NOMO-1 treated with DMSO at 0.1 percent for 48 hours (cell line): Measurements from ENCODE around the gene KRTAP19-6.
"Not testable (repeated sequence)": the region's sequence is repeated elsewhere in the genome, so short reads cannot be mapped to it uniquely, and the experiment has no call there.

Experiments used
- DNase-seq: peaks from one replicate; lab custom pipeline; 2025; ENCODE audit not compliant: unreplicated experiment; lab: John Stamatoyannopoulos, UW

Gene KRTAP19-6, protein sequence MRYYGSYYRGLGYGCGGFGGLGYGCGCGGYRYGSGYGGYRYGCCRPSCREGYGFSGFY

DNA sequence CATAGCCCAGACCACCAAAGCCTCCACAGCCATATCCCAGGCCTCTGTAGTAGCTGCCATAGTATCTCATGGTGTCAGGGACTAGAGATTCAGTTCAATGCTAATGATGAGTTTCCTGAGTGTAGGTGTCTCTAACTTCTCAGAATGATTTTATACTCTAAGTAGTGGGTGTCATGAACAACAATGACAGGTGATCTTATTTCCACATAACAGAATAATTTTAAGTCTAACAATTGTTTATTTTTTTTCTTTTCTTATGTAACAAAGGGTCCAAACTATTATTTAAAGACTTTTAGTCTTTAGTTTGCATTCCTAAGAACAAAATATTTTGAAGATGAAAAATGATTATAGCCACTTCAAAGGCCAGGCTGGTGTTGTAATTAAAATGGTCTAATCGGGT, at the start of gene KRTAP19-6:
Gene KRTAP19-6, minus strand, starts transcription at position 101 of the 400 bp plus-strand sequence. Its CDS starts 31 bp downstream, at position 70.
- DNase-seq: no peak

DNA sequence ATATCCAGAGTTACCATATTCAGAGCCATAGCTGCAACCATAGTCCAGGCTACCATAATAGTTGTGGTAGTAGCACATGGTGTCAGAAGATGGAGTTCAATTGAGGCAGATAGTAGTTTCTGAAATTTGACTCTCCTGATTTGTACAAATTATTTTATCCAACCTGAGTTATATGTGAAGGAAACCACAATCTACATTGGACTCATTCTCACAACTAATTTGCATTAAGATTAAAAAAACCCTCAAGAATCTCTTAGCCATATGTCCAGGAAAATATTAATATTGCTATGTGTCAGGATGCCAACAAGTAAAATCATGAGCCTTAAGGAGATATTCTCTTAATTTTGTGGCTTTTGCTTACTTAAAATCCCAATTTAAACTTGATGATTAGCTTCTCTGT, 48.6 kb upstream of the KRTAP19-6 start, which contains the start of gene KRTAP22-2:
Gene KRTAP22-2, minus strand, starts transcription at position 101 of the 400 bp plus-strand sequence.
- DNase-seq: no peak

DNA sequence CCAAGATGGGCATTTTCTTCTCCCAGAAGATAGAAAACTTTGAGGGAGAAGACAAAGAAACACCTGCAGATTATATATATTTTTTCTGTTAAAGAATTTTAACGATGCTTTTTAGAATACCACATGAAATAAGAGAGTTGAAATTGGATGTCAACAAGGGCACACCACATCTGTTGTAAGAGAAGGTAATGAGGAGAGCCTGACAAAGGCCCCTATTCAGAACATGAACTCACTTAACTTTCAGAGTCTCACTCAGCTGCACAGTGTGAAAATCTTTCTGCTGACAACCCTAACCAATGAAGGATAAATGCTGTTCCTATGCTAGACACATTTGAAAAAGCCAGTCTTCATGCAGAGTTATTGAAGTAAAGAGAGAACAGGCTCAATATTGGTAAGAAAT, 41.2 kb upstream of the KRTAP19-6 start:
- DNase-seq: no peak

DNA sequence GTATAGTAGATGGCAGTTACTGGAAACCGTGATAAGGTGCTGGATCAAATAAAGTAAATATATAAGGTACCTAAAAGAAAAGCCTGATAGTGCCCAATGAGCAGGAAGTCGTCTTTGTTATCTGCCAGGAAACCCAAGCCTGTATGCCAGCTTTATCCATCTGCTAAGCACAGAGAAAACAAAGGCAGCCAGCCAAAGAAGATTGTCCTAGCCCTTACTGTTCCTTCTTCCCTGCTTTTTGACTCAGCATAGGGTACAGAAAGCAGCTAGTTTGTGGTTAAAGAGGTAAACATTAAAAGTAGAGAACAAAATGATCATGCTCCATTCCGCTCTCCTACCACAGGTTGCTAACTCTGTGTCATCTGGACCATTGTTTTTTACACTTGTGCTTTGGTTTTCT, 38.5 kb upstream of the KRTAP19-6 start:
- no peak for DNase-seq

DNA sequence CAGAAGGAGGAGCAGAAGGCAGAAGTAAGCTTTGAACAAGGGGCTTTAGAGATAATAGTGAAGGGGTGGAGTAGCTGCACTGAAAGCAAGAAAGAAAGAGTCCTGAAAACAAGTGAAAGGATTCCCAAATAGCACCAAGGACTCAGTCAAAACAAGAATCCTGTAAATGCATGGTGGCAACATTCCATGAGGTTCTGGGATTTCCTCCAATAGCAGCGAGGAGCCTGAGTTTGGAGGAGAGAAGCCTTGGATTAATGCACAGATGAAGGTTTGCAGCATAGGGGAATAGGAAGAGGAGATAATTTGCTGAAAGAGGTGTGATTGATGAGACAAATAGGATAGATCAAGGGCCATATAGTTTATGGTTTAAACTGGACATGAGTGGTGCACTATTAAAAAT, 37.7 kb upstream of the KRTAP19-6 start:
- DNase-seq: no peak

DNA sequence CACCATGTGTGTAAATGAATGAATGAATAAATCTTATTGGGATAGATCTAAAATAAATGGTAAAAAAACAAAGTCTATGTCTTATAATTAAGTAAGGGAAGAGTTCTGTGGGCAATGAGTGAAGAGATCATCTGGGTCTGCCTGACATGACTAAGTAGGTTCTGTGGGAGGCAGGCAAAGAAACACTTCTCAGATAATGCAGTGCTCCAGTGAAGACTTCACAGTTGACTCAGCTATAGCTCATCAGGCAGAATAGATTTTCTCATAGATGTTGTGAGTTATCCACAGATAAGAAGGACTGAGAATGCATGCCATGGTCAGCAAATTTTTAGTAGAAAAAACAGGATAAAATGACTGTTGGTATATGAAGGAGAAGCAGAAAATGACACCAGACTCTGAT, 36.1 kb upstream of the KRTAP19-6 start:
- no peak for DNase-seq

DNA sequence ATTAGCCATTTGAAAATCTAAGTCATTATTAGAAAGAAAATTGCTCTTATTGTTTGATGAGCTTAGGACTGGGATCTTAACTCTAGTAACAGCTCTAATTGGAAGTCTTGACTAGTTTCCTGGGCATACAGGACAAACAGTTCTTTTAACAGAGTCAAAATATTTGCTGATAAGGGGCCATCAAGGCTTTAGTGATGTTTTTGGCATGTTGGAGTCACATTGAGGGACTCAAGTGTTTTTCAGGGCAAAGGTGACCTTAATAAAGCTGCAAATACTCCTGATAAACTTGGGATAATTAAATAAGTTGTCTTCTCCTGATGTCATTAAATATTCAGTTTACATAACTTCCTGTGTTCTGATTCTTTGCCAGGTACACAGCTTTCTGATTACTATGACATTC, 26.0 kb upstream of the KRTAP19-6 start:
- DNase-seq: no peak

DNA sequence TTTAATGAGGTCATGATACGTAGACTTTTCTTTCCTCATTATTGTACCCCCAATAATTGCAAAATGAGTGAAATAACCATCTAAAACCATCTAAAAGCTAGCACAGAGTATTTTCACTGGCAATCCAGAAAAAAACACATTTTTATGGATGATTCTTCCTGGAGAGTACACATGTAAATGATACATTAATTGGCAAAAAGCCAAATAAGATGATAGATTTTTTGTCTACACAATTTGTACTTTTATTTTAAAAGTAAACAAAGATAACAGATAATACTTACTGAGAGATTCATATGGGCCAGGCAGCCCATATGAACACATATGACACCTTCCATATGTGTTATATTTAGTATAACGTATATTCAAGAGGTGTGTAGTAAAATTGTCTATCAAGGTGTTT, 22.0 kb upstream of the KRTAP19-6 start:
- DNase-seq: no peak

DNA sequence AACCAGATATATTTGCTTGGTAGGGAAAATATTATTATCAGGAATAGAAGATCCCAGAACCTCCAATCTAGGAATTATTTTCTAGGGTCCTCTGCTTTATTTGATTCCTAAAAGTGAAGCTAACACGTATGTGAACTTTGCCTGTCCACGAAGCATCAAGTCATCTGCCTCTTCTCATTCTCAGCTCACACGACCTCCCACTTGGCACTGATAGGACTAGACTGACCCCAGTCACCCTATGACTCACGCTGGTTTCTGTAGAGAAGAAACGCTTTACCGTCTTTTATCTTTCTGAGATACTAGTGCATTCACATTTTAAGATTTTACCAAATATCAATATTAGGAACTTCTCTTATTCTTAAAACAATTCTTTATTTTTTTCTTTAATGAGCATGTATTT, 21.4 kb upstream of the KRTAP19-6 start:
- DNase-seq: no peak

DNA sequence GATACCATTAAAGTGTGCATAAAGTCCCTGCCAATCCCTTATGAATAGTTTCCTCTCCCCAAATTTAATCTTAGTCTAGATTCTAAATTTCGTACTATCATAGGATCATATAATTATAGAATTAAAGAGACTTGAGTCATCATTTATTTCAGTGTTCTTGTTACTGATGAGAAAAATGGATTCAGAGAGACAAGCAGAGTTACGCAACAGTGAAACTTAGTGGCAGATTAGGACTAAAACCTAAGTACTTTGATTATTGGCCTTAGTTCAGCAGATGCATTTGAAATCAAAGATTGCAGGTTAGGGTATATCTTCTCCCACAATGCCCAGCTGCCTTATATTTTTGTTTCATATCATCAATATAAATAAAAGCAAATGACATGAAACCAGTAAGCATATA, 20.3 kb upstream of the KRTAP19-6 start:
- DNase-seq: no peak

DNA sequence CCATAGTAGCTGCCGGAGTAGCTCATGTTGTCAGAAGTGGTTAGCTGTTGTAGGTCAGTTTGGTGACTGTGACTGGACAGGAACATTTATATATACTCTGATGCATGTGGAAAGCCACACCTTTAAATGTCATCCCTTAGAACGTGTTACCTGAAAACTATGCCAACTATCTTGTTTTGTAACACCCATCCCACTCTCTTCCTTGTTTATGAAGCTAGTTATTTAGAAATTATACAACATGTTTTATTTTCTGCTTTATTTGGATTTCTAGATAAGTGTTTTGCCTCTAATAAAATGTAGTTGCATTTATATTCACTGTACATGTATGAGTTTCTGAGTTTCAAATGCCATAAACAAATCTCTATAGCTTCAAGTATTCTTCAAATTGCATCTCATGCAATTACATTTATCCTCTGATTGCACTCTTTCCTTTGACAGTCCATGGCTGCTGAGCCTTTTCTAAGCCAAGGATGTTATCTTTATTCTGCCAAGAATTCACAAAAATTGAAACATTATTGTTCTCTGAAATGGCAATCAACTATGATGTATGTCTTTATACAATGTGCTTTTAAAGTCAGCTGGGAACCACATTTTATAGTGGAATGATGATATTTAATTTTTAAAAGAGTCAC, 19.7 kb upstream of the KRTAP19-6 start, which contains the start of gene KRTAP19-7:
Gene KRTAP19-7, minus strand, starts transcription at position 51 of the 632 bp plus-strand sequence. Its CDS starts 25 bp downstream, at position 26.
- DNase-seq: no peak

DNA sequence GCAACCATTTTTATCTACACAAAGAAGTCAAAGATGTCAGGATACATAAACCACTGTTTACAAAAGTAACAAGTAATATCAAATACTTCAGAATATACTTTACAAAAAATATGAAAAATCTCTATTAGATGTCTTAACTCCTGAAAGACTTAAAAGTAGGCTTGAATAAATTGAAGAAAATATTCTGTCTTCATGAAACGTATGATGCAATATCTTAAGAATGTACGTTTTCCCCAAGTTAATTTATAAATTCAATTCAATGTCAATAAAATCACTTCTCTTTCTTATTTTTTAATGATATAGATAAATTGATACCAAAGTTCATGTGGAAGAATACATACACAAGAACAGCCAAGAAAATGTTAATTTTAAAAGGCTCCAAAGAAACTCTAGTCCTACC, 13.4 kb upstream of the KRTAP19-6 start:
- DNase-seq: no peak

DNA sequence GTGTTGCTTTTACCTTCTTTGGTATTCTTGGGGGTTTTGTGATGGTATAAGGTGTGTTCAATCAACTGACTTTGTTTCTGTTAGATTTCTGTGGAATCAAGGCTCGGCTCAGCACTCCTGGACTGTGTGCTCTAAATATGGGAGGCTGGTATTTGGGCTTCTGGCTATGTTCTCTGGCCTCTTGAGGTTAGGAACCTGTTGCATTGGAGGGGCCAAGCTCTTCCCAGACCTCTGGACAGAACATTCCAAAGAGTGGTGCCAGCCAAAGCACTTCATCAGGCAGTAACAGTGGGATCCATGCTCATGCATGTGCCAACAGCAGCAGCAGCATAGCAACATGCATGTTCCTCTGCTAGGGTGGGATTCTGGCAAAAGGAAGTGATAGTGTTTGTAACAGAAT, 11.1 kb upstream of the KRTAP19-6 start:
- DNase-seq: no peak

DNA sequence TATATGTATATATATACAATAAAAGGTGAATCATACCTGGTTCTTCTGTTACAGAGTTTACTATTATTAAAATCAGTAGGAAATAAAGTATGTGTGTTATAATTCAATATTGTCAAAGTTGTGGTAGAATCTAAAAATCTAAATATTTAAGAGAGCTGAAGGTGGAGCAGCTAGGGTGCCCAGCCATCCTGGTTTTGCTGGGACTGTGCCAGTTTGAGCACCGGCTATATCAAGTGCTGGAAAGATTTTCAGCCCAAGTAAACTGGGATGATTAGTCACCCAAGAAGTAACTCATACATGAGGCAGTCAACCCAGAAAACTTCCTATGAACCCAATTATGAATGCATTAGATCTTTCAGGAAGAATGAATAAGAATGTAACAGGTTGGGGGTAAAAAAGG, 22.8 kb downstream of the KRTAP19-6 start:
- DNase-seq: no peak

DNA sequence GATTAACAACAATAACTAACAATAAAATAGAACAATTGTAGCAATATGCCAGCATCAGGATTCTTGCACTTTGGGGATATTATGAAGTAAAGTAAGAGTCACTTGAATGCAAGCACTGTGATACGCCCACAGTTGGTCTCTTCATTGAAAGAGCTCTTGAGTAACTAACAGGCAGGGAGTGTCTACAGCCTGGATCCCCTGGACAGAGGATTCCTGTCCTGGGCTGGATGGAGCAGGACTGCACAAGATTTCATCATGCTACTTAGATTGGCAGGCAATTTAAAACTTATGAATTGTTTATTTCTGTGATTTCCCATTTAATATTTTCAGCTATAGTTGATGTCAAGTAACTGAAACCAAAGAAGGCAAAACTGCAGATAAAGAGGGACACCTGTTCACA, 26.0 kb downstream of the KRTAP19-6 start:
- no peak for DNase-seq

DNA sequence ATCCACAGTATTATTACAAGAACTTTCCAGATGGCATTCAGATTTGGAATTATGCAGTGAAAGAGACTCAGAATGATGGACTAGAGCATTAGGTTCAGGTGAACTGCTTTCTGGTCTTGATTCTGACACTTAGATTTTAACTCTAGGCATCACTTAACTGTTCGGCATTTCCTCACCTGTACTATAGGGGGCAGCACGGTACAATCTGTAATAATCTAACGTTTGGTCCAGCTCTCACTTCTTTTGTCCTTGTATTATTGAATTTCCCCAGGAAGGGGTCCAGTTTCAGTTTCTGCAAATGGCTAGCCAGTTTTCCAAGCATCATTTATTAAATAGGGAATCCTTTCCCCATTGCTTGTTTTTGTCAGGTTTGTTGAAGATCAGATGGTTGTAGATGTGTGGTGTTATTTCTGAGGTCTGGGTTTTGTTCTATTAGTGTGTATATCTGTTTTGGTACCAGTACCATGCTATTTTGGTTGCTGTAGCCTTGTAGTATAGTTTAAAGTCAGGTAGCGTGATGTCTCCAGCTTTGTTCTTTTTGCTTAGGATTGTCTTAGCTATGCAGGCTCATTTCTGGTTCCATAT, 36.0 kb downstream of the KRTAP19-6 start:
- DNase-seq: not testable (repeated sequence)

DNA sequence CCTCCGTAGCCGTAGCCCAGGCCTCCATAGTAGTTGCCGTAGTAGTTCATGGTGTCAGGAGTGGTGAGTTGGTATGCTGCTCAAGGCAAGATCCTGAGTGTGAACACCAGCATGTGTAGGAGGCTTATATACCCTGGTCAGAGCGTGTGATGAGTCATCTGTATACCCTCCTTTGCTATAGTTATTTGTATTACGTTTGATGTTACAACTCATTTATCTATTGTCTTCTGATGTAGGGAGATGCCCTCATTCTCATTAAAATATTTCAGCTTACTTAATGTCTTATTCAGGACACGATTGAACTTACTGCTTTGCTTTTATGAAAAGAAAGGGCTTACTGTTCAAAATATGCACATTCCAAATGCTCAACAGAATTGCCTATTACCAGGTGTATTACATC, 39.6 kb downstream of the KRTAP19-6 start, which contains the start of gene KRTAP19-5:
Gene KRTAP19-5, minus strand, starts transcription at position 101 of the 400 bp plus-strand sequence. Its CDS starts 51 bp downstream, at position 50.
- DNase-seq: no peak

DNA sequence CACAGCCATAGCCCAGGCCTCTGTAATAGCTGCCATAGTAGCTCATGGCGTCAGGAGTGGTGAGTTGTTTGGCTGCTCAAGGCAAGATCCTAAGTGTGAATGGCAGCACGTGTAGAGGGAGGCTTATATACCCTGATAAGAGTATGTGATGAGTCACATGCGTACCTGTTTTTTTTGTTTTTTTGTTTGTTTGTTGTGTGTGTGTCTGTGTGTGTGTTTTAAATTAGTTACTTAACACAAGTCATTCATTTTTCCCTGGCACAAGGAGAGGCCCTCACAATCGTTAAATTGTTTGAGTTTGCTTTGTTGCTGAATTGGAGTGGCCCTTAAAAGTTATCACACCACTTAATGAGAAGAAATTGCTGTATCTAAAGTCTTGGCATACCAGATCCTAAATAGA, 44.6 kb downstream of the KRTAP19-6 start, which contains the start of gene KRTAP19-4:
Gene KRTAP19-4, minus strand, starts transcription at position 101 of the 400 bp plus-strand sequence. Its CDS starts 55 bp downstream, at position 46.
- DNase-seq: no peak

DNA sequence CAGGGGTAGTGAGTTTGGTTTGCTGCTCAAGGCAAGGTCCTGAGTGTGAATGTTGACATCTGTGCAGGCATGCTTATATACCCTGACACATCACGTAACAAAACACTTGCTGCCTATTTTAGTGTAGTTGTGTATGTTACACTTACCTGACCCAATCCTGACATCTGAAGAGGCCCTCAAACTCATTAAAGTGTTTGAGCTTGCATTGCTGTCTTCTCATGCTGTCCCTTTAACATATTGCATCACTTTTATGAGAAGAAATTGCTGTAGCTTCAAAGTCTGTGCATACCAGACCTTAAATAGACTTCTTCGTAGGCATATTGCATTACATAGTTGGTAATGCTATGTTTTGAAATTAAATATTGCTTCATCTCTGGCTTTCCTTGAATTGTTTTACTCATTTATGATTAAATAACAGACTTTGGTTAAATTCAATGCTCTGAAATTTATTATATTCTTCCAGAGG, 49.7 kb downstream of the KRTAP19-6 start, which contains the start of gene KRTAP19-3:
Gene KRTAP19-3, minus strand, starts transcription at position 51 of the 466 bp plus-strand sequence. CDS start 56 bp downstream, outside the sequence.
- no peak for DNase-seq
